K562 (cell line): ENCODE data around the gene PPP2R3C. TPM values are rescaled to one million over a fixed set of nuclear protein-coding genes. Genes with fewer than 3 reads are reported as not detected.

Experiments
- ATAC-seq: fragments of 200-7000 bp; cut with Tn5 transposase; 3 replicates; pipeline ENCODE4 v1.9.1; 2020; ENCODE audit warnings: moderate library complexity
- BruUV-seq: library from RNA; stranded (reverse); fragments of 400-500 nt; replicated peaks from 2 replicates; lab custom pipeline; 2021; lab: Mats Ljungman, UMichigan
- CTCF ChIA-PET: fragments of 300-600 bp; formaldehyde crosslinking; extraction: SDS; loops from one replicate; lab custom pipeline; 2021; ENCODE audit warnings: low intra/inter-chr PET ratio; lab: Yijun Ruan, JAX
- POLR2A ChIA-PET: fragments of 300-600, 350-650 bp; sonication (Branson Sonifier 250); formaldehyde crosslinking; extraction: SDS; loops from one replicate; lab custom pipeline; 2021; ENCODE audit warnings: antibody characterized with exemption, inconsistent platforms; lab: Yijun Ruan, JAX
- DNase-seq, 4 experiments: peaks; one replicate each; pipeline versions ENCODE4 v3.0.0 to v3.0.0-alpha.2; 2011 to 2018; ENCODE audit warnings: low spot score in 3 of 4, mixed read lengths in 3 of 4; ENCODE audit errors: extremely low read depth in 1 of 4
- FAIRE-seq: peaks from 2 replicates; lab custom pipeline; 2011; peaks lifted over from hg19 to GRCh38; lab: Jason Lieb, UNC
- H2AFZ ChIP-seq: 2 replicates; pipeline ENCODE4 v1.6.0; 2011; ENCODE audit warnings: low read depth, low read length, control low read depth, inconsistent platforms
- H3K27ac ChIP-seq: fragments of 200-600 bp; 3 replicates; pipeline ENCODE4 v1.8.0; 2011; ENCODE audit warnings: low read depth, mild to moderate bottlenecking, control low read depth, inconsistent platforms, low read length, moderate library complexity, mixed read lengths; ENCODE audit errors: extremely low read depth
- H3K27me3 ChIP-seq, 2 experiments: fragments of 300-600 bp in 1 of 2; 2 replicates in 1 of 2; 3 replicates in 1 of 2; pipeline versions ENCODE4 v1.6.0 to v1.8.0; 2011; ENCODE audit warnings: inconsistent platforms in 2 of 2, low read length in 2 of 2, mild to moderate bottlenecking in 1 of 2, mixed read lengths in 1 of 2, moderate library complexity in 1 of 2; ENCODE audit not compliant: control insufficient read depth in 2 of 2, insufficient read depth in 2 of 2
- H3K36me3 ChIP-seq: fragments of 300-600 bp; 3 replicates; pipeline ENCODE4 v1.8.0; 2011; ENCODE audit warnings: mild to moderate bottlenecking, low read length, inconsistent platforms; ENCODE audit not compliant: control insufficient read depth, insufficient read depth
- H3K4me1 ChIP-seq, 2 experiments: fragments of 200-600 bp in 1 of 2; replicated peaks in 1 of 2; 2 replicates in 1 of 2; 3 replicates in 1 of 2; pipeline versions ENCODE4 v1.5.1 to v1.8.0; 2011; ENCODE audit warnings: inconsistent platforms in 2 of 2, low read length in 2 of 2, mild to moderate bottlenecking in 1 of 2, mixed read lengths in 1 of 2, moderate library complexity in 1 of 2; ENCODE audit not compliant: control insufficient read depth in 2 of 2, insufficient read depth in 2 of 2
- H3K4me2 ChIP-seq: 2 replicates; pipeline ENCODE4 v1.6.1; 2011; ENCODE audit warnings: low read length, control low read depth, inconsistent platforms, mixed read lengths; ENCODE audit not compliant: insufficient read depth
- H3K4me3 ChIP-seq: fragments of 200-600 bp; sonication (generic), shearing (Covaris generic); 2 replicates; pipeline ENCODE4 v1.5.1; 2016; ENCODE audit warnings: control low read depth, inconsistent platforms
- H3K79me2 ChIP-seq: fragments of 200-600 bp; 3 replicates; pipeline ENCODE4 v1.8.0; 2011; ENCODE audit warnings: low read length, inconsistent platforms; ENCODE audit not compliant: control insufficient read depth, insufficient read depth
- H3K9ac ChIP-seq, 2 experiments: 2 replicates each; pipeline versions ENCODE4 v1.6.0 to v1.6.1; 2011; ENCODE audit warnings: low read depth in 2 of 2, low read length in 2 of 2, control low read depth in 1 of 2, inconsistent platforms in 1 of 2, mild to moderate bottlenecking in 1 of 2, mixed read lengths in 1 of 2; ENCODE audit not compliant: insufficient read depth in 1 of 2
- H3K9me1 ChIP-seq: one replicate; pipeline ENCODE4 v1.6.0; 2011; ENCODE audit warnings: inconsistent platforms, mild to moderate bottlenecking, low read length, moderate library complexity; ENCODE audit not compliant: control insufficient read depth, insufficient read depth
- H3K9me3 ChIP-seq: replicated peaks from 2 replicates; pipeline ENCODE4 v1.5.1; 2011; ENCODE audit warnings: low read depth, low read length, inconsistent platforms; ENCODE audit not compliant: control insufficient read depth, insufficient read depth
- H4K20me1 ChIP-seq: replicated peaks from 2 replicates; pipeline ENCODE4 v1.6.1; 2011; ENCODE audit warnings: low read length, inconsistent platforms, mixed read lengths; ENCODE audit not compliant: control insufficient read depth, insufficient read depth
- HDAC6 ChIP-seq: IDR thresholded peaks from 2 replicates; pipeline ENCODE4 v1.6.1; 2012; ENCODE audit warnings: low read depth, mild to moderate bottlenecking, control low read depth, inconsistent platforms, low read length, moderate library complexity
- HNRNPH1 ChIP-seq: fragments of 200-400 bp; formaldehyde crosslinking; optimal IDR thresholded peaks from 2 replicates; pipeline ENCODE3; 2017; ENCODE audit warnings: low read depth, mild to moderate bottlenecking, low read length, moderate library complexity
- MTA2 ChIP-seq: fragments of 450-650 bp; IDR thresholded peaks from 2 replicates; pipeline ENCODE4 v1.6.1; 2016; ENCODE audit warnings: low read depth
- WHSC1 ChIP-seq: IDR thresholded peaks from one replicate; pipeline ENCODE4 v1.6.1; 2012; ENCODE audit warnings: low read length, control low read depth, inconsistent platforms
- ZFP36 ChIP-seq: fragments of 150-350 bp; IDR thresholded peaks from 2 replicates; pipeline ENCODE4 v1.6.1; 2018; ENCODE audit warnings: low read length, low read depth; ENCODE audit not compliant: partially characterized antibody
- ZNF174 ChIP-seq: fragments of 250-450 bp; sonication (Bioruptor Pico); IDR thresholded peaks from 2 replicates; pipeline ENCODE4 v1.4.0; 2020; ENCODE audit warnings: mild to moderate bottlenecking
- WGBS: fragments of 100-300 bp; shearing (Covaris generic); methylation state at CpG from one replicate; pipeline ENCODE4 v1.1.6; 2016; ENCODE audit warnings: low coverage, mixed read lengths; ENCODE audit not compliant: insufficient coverage; ENCODE audit errors: missing lambda C conversion rate; 5-methylcytosine and 5-hydroxymethylcytosine counted together
- in situ Hi-C: fragments of 300-500 bp; cut with MboI; formaldehyde crosslinking; loops from 4 replicates; pipeline ENCODE4 v1.15.0; 2018; ENCODE audit warnings: inconsistent platforms, mixed read lengths
- intact Hi-C: fragments of 100-400 bp; cut with micrococcal nuclease; formaldehyde crosslinking; loops from 2 replicates; pipeline ENCODE4 v1.14.2; 2022
- polyA plus RNA-seq, 8 experiments: library from polyadenylated mRNA; depleted of rRNA in 4 of 8; stranded (reverse) in 5 of 8; unstranded in 3 of 8; fragments of >200 nt; fragmentation: Nextera tagmentation in 2 of 8; fragmentation: Illumina TruSeq in 1 of 8; extraction: Ambion mirVana in 2 of 8; extraction: Trizol in 1 of 8; gene quantifications; 2 replicates each; pipeline versions ENCODE4 v1.2.1 to v1.2.3, GENCODE V29; 2011 to 2014; ENCODE audit warnings: inconsistent platforms in 1 of 8, missing spikeins in 1 of 8
- total RNA-seq, 7 experiments: library from RNA; depleted of rRNA in 6 of 7; stranded (reverse); fragments of >200 nt in 6 of 7; fragmentation: Illumina TruSeq in 2 of 7; extraction: Trizol in 2 of 7; gene quantifications; 2 replicates each; pipeline versions ENCODE4 v1.2.1 to v1.2.3, GENCODE V29; 2011 to 2021; ENCODE audit warnings: low replicate concordance in 1 of 7
- TF ChIP-seq, protein P1 (sequence below), 2 experiments: fragments of 450-650 bp; conservative IDR thresholded peaks; 2 replicates each; pipeline ENCODE4 v1.6.1; 2017; ENCODE audit warnings: mild to moderate bottlenecking in 2 of 2, moderate library complexity in 2 of 2
- TF ChIP-seq, protein P2 (sequence below): IDR thresholded peaks from 3 replicates; pipeline ENCODE4 v1.6.1; 2011; ENCODE audit warnings: borderline replicate concordance, mild to moderate bottlenecking; ENCODE audit not compliant: insufficient read length, insufficient read depth
- TF ChIP-seq, protein P3 (sequence below): fragments of 250-450 bp; sonication (Bioruptor Pico); IDR thresholded peaks from 2 replicates; pipeline ENCODE4 v1.5.0; 2021

The PPP2R3C gene
- total and polyA plus RNA-seq, 9 of the 15 experiments (the other 6 are each of a cell fraction or from before 2014, with no cell fraction given) = 14.7 to 43.3 (median 22.7) TPM

DNA sequence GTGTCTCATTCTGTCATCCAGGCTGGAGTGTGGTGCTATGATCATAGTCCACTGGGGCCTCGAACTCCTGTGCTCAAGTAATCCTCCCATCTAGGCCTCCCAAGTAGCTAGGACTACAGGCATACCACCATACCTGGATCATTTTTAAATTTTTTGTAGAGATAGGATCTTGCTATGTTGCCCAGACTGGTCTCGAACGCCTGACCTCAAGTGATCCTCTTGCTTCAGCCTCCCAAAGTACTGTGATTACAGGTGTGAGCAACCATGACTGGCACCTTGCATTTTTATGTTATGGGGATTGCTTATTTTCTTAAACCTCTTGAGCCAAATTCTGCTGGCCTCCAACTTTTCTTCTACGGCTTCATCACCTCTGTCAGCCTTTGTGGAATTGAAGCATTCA lies 27.4 kb upstream of the PPP2R3C start:
- POLR2A ChIA-PET = interaction anchor here (0.6 kb wide), 1 partner anchor 255 kb away, joined by 4 read pairs; no protein-coding TSS in a partner anchor

DNA sequence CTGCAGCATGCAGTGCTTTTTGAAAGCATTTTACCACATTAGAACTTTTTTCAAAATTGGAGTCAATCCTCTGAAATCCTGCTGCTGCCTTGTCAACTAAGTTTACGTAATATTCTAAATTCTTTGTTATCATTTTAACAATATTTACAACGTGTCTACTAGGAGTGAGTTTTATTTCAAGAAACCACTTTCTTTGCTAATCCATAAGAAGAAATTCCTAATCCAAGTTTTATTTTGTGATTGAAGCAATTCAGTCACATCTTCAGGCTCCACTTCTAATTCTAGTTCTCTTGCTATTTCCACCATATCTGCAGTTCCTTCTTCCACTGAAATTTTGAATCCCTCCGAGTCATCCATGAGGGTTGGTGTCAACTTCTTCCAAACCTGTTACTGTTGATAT lies 25.9 kb upstream of the PPP2R3C start:
- Histone ChIP-seq H3K4me2 (no peak overlapping the region), H3K9me1 (no peaks in the 10 kb centered on the region), H3K4me3 (no peak overlapping the region), H4K20me1 (no peaks in the 10 kb centered on the region), H3K79me2 (no peaks in the 10 kb centered on the region), H3K9ac (no peak overlapping the region), H2AFZ (no peak overlapping the region), H3K36me3 (peaks cover 11% of the 10 kb centered on the region; the same call in 2 of the 3 replicates), H3K9me3 (no peaks in the 10 kb centered on the region), H3K4me1 (no peaks in the 10 kb centered on the region), H3K27ac (no peak overlapping the region), H3K27me3 (no peaks in the 10 kb centered on the region)
- CTCF ChIA-PET = no interaction called here
- 62% methylated on average over 3 of the region's 3 CpGs for WGBS
- in situ Hi-C loops (loop anchor here (10.0 kb wide), 1 partner anchor 537 kb away; no protein-coding TSS in a partner anchor), intact Hi-C loops (no loop called here)
- FAIRE-seq (no peak), DNase-seq (no peak), ATAC-seq (no peak)
- POLR2A ChIA-PET = no interaction called here
- no TSS peak for BruUV-seq
- TF ChIP-seq, protein P1, sequence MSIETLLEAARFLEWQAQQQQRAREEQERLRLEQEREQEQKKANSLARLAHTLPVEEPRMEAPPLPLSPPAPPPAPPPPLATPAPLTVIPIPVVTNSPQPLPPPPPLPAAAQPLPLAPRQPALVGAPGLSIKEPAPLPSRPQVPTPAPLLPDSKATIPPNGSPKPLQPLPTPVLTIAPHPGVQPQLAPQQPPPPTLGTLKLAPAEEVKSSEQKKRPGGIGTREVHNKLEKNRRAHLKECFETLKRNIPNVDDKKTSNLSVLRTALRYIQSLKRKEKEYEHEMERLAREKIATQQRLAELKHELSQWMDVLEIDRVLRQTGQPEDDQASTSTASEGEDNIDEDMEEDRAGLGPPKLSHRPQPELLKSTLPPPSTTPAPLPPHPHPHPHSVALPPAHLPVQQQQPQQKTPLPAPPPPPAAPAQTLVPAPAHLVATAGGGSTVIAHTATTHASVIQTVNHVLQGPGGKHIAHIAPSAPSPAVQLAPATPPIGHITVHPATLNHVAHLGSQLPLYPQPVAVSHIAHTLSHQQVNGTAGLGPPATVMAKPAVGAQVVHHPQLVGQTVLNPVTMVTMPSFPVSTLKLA (conservative IDR thresholded peaks at IDR 0.05) = no peak
- TF ChIP-seq ZNF174 (CRISPR knock-in tag) (no peak), ZFP36 (no peak), WHSC1 (no peak)
- TF ChIP-seq, protein P2, sequence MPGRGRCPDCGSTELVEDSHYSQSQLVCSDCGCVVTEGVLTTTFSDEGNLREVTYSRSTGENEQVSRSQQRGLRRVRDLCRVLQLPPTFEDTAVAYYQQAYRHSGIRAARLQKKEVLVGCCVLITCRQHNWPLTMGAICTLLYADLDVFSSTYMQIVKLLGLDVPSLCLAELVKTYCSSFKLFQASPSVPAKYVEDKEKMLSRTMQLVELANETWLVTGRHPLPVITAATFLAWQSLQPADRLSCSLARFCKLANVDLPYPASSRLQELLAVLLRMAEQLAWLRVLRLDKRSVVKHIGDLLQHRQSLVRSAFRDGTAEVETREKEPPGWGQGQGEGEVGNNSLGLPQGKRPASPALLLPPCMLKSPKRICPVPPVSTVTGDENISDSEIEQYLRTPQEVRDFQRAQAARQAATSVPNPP = no peak

More for the DNA sequence above, 27.4 kb upstream of the PPP2R3C start:
- in situ Hi-C loops = loop anchor here (10.0 kb wide), 1 partner anchor 536 kb away; no protein-coding TSS in a partner anchor
- DNase-seq (no peak), FAIRE-seq (no peak), ATAC-seq (no peak)
- no peak overlapping the region for H3K4me3 ChIP-seq
- H4K20me1 ChIP-seq = no peaks in the 10 kb centered on the region
- no peak overlapping the region for H3K9ac ChIP-seq
- no peak overlapping the region for H2AFZ ChIP-seq
- H3K9me1 ChIP-seq = no peaks in the 10 kb centered on the region
- H3K27me3 ChIP-seq = no peaks in the 10 kb centered on the region
- no peak overlapping the region for H3K27ac ChIP-seq
- H3K36me3 ChIP-seq = peaks cover 6% of the 10 kb centered on the region; the same call in 2 of the 3 replicates
- no peaks in the 10 kb centered on the region for H3K9me3 ChIP-seq
- no peaks in the 10 kb centered on the region for H3K79me2 ChIP-seq
- H3K4me2 ChIP-seq = no peak overlapping the region
- WGBS = 89% methylated on average over 4 of the region's 4 CpGs
- CTCF ChIA-PET = no interaction called here
- TF ChIP-seq, protein P3, sequence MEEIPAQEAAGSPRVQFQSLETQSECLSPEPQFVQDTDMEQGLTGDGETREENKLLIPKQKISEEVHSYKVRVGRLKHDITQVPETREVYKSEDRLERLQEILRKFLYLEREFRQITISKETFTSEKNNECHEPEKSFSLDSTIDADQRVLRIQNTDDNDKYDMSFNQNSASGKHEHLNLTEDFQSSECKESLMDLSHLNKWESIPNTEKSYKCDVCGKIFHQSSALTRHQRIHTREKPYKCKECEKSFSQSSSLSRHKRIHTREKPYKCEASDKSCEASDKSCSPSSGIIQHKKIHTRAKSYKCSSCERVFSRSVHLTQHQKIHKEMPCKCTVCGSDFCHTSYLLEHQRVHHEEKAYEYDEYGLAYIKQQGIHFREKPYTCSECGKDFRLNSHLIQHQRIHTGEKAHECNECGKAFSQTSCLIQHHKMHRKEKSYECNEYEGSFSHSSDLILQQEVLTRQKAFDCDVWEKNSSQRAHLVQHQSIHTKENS = no peak
- no peak for TF ChIP-seq HDAC6
- TF ChIP-seq HNRNPH1 = no peak
- TF ChIP-seq MTA2 = no peak
- no TSS peak for BruUV-seq
- intact Hi-C loops = no loop called here
- H3K4me1 ChIP-seq = no peaks in the 10 kb centered on the region
